HG02938 (cell line): Measurements from ENCODE around the gene PRR19.
A peak's percentile ranks its signal among the peaks of the same experiment; 100 is the strongest.
"Not testable (repeated sequence)": the region's sequence is repeated elsewhere in the genome, so short reads cannot be mapped to it uniquely, and the experiment has no call there.

Source experiments
- ATAC-seq: cut with Tn5 transposase; IDR thresholded peaks from one replicate; pipeline ENCODE4 v1.9.1; 2021; ENCODE audit warnings: mild to moderate bottlenecking, moderate library complexity; ENCODE audit not compliant: unreplicated experiment

The PRR19 gene

DNA sequence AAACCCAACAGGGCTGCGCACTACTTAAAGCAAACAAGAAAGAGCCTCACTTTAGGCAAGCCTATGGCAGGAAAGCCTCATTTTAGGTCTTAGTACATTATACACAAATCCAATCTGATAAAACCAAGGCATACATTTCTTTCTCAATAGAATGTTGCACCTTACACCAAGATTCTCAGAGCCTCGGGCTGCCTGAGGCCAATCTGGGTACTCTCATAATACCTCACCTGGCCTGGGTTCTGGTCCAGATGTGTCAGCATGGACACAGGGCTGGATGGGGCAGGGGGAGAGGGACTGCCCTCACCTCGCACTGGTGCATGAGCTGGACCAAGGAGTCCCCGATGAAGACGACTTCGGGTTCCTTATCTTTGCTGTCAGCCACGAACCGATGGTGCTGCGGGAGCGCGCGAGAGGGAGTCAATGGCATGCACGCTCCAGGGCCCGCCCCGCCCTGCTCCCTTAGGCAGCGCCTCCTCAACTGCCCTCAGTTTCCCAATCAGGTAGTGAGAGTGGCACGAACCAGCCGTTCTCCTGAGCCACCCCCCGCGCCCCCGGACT, at the start of gene PRR19:
TSS of gene PRR19 (plus strand) at position 487 of the 558 bp plus-strand sequence. CDS start 7,453 bp downstream, outside the sequence.
- ATAC-seq, result no peak

DNA sequence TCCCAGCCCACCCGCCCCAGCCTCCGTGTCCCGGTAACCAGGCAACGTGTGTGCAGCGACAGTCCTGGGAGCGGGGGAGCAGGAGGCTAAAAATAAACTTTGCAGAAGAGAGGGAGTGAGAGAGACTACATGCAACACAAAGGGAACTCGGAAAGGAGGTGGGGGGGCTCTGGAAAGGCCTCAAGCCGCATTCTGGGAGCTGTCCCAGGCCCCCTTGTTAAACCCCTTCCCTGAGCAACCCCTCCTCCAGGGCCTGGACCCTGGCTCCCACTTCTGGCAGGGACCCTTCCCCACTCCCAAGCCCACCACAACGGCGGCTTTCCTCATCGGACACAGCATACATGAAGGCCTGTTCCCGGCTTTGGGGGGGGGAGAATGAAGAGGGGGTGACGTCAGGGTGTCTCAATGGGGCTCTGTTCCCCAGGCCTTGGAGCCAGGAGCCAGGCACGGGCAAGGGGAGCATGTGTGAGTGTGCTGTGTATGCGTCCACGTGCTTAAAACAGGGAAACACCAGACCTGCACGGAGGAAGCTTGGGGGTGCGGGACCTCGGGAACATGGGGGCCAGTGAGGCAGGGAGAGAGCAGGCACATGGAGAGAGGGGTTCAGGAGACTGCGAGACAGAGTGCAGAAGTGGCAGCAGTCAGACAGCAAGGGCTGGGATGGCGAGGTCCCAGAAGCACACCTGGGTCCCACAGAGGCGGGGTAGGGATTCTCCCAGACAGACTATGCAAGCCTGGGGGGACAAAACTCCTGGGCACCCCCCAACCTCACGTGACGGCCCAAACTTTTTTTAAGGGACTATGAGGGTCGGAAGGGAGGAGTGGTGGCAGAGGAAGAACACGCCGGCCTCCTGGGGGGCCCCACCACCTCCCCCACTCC, 49.3 kb upstream of the PRR19 start:
- no peak for ATAC-seq

DNA sequence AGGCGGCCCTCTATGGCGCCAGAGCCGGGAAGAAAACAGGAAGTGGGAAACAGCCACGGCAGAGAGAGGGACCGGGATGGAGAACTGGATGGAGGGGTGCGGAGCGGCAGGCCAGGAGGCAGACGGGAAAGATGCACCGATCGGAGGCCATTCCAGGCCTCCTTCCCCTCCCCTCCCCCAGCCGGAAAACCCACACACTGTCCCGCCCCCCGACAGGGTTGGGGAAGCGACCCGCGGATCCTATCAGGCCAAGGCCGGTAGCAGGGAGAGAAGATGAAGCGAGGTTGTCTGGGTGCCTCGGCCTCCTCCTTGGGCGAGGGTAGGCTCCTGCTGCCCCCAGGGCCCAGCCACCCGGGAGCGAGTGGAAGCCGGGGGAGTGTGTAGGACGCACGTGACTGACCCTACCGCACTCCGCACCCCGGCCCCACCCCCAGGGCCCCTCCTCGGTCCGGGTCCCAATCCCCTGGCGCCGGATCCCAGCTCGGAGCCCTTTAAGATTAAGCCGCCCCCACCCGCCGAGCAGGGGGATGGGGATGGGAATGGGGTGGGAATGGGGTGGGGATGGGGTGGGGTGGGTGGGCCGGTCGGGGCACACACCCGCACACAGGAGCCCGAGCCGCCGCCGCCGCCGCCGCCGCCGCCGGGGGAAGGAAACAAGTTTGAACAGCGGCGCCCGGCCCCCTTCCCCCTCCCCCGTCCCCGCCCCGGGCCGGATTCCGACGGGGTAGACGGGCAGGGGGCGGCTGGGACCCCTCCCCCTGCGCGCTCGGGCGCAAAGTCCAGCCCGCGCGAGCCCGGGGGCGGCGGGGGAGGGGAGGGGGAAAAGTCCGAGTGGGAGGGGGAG, 48.5 kb upstream of the PRR19 start:
- ATAC-seq, result no peak

GRCh38 chr19:42254089-42254849, 47.7 kb upstream of the PRR19 start:
- no peak for ATAC-seq

DNA sequence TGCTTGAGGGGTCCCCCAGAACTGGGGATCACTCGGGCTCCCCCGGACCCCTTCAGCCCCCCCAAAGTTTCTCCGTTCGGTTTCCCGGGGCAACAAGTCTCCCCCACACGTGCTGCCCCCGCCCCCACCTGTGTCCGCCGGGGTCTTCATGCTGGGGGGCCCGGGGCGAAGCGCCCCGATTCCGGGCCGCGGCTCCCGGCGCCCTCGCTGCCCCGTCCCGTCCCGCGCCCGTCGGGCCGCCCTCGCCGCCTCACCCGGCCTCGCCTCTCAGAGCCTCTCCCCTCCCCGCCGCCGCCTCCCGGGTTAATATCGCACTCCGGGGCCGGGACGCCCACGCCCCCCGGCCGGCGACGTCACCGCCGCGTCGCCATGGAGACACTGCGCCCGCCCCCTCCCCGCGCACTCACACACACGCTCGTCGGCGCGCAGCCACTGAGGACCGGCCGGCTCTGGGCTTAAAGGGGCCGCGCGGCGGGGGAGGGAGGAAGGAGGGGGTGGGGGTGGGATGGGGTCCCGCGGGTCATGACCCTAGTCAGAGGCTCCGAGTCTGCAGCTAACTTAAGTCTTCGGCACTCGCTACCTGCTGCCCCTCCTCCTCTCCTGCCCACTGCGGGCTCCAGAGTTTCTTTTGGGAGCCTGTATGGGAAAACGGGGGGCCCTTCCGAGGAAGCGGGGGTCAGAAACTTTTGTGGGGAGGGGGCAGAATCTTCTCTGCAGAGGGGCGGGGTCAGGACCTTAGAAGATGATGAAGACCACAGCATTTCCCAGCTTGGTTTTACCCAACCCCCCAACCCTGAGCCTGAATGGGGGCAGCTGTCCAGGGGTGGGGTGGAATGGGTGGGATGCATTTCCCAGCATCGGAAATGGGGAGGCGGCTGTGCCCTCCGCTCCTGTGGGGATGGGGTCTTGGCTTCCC, 46.8 kb upstream of the PRR19 start, which contains the start of gene ERF:
TSS of gene ERF (minus strand) at position 279 of the 916 bp plus-strand sequence. CDS start at position 150, 129 bp downstream.
- ATAC-seq, result peak; percentile 56

DNA sequence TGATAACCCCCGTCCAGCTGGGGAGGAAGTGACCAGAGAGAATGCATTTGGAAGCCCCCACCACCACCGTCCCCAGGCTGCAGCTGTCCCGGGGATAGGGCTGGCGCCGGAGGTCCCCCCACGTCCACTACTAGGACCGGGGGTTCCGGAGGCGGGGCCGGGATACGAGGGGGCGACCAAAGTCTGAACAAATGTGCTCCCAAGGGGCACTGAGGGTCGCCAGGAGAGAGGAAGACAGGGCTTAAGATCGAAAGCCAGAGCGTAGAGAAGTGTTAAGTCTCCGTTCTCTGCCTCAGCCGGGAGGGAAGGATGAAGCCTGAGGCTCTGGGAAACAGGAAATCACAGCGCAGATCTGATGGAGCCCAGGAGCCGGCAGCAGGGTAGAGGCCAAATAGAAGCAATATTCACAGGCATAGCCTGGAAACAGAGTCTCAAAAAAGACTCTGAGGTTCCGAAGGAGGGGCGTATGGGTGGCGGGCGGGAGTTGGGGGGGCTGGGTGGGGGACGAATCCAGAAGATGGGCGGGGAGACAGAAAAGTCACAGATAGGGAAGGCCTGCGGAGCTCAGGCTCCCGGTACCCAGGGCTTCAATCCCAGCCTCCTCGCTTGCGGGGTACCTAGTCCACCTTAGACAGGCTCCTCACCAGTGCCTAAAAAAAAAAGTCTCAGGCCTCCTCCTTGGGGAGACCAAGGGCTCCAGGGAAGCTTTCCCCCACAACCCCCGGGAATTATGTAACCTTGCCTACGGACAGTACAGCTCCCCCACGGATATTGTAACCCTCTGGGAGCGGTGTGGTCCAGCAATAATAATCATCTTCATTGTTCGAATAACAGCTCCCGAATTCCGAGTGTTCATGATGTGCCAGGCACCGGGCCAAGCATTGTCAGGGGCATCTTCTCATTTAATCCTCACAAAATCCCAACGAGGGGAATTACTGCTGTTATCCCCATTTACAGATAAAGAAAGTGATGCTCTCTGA, 45.9 kb upstream of the PRR19 start:
- ATAC-seq, result no peak

DNA sequence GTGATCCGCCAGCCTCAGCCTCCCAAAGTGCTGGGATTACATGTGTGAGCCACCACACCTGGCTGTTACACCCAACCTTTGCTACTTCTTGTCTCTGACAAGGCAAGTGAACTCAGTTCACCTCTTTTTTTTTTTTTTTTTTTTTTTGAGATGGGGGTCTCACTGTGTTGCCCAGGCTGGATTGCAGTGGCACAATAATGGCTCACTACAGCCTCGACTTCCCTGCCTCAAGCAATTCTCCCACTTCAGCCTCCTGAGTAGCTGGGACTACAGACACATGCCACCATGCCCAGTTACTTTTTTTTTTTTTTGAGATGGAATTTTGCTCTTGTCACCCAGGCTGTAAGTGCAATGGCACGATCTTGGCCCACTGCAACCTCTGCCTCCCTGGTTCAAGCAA, 44.1 kb upstream of the PRR19 start:
- ATAC-seq, result not testable (repeated sequence)

DNA sequence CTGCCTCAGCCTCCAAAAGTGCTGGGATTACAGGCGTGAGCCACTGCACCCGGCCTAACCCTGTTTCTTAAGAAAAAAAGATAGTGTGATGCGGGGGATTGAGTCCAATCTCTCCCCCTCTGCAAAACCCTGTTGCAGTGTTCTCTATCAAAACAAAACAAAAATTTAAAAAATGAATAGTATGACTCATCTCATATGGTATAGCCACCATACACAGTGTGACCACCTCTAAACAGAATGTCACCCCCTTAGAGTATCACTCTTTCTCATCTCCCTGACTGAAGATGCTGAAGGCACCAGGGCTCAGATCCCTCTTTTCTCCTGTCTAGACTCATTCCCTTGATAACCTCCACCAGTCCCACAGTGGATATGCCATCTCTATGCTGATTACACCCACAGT, 40.2 kb upstream of the PRR19 start:
- no peak for ATAC-seq

DNA sequence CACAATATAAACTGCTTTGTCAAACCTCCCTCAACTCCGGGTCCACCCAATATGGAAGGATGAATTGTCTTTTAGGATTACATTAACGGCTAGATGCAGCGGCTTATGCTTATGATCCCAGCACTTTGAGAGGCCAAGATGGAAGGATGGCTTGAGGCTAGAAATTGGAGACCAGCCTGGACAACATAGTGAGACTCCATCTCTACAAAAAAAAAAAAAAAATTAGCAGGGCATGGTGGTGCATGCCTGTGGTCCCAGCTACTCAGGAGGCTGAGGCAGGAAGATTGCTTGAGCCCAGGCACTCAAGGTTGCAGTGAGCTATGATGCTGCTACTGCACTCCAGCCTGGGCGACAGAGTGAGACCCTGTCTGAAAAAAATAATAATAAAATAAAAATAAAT, 35.8 kb upstream of the PRR19 start:
- ATAC-seq, result not testable (repeated sequence)

GRCh38 chr19:42266928-42267603, 34.9 kb upstream of the PRR19 start:
- not testable (repeated sequence) for ATAC-seq

DNA sequence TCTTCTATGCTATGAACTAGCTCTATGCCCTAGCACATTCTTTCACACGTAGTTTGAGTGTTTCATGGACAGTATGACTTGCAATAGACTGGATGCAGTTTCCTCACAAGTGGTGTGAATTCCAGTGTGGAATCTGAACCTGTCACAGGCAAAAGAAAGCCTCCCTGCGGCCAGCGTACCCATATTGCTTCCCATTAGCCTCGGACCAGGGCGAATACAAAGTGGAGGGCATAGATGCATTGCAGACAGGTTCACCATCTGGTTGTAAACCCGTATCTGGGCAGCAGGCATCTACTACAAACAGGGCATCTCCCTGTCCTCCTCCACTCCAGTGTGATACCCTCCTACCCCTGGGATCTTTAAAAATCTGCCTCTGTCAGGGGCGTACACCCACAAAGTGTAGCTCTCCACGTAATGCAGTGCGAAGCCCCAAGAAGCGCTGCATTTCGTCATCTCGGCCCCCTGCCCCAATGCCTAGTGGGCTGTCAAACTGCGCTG, 34.2 kb upstream of the PRR19 start:
- ATAC-seq, result no peak

GRCh38 chr19:42268142-42268703, 33.7 kb upstream of the PRR19 start:
- ATAC-seq, result peak; percentile 50

DNA sequence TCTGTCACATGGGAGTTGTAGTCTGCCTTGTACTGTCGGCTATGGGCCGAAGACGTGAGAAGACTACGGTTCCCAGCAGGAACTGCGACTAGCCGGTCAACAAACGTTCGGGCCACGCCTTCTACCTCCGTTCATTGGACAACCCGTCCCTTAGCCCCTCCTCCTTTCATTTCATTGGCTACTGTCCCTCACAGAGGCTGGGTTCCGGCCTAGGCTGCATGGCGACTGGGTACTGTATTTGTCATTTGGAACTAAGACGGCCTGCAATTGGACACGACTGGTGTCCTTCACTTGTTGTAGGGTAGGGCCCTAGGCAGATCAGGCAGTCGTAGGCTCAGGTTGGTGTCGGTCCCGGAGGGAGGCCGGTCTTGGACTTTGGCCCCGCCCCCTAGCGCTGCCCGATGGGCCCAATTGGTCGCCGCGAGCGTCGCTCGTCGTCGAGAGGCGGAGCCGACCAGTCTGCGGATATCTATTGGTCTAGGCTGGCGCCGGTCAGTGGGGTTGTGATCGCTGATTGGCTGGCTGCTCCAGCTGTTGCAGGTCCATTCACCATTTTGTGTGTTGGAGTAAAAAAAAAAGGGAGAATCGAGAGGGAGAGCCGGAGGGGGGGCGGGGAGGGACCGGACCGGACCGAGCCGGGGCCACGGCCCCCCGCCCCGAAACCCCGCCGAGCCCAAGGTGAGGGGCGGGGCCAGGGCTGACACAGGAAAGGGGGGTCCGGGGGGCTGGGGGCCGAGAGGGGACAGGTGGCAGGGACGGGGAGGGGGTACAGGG, 33.0 kb upstream of the PRR19 start, which contains the start of gene CIC:
TSS of gene CIC (plus strand) at position 549 of the 774 bp plus-strand sequence. CDS start 2,532 bp downstream, outside the sequence.
- peak; percentile 77 for ATAC-seq

DNA sequence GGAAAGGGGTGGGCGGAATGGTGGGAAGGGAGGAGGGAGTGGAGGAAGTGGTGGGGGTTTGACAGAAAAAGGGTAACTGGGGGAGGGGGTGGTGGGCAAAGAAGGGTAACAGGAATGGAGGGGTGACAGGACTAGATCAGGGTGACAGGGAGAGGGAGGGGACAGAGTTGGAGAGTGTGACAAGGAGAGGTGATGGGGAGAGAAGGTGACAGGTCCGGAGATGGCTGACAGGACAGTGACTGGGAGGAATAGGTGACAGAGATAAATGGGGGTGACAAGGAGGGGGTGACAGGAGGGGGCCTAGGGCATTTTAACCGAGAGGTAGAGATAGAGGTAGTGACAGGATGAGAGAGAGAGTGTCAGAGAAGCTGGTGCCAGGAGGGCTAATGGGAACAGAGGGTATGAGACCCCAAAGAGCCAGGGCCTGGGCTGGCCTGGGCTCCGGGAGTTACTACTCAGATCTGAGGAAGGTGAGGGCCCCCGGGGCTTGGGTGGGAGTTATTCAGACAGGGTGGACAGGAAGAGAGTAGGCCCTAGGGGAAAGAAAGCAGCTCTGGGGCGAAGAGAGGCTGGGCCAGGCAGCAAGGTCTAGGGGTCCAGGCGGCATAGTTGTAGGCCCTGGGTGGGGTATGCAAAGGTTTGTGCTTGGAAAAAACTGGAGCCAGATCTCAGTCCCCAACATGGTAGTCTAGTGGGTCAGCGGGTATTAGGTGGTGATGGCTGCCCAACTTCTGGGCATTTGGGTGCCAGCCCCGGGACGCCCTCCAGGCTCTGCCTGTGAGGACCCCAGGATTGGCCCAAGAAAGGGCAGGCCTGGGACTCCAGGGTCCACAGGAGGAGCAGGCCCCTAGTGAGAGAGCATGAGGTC, 32.2 kb upstream of the PRR19 start:
- ATAC-seq, result no peak

DNA sequence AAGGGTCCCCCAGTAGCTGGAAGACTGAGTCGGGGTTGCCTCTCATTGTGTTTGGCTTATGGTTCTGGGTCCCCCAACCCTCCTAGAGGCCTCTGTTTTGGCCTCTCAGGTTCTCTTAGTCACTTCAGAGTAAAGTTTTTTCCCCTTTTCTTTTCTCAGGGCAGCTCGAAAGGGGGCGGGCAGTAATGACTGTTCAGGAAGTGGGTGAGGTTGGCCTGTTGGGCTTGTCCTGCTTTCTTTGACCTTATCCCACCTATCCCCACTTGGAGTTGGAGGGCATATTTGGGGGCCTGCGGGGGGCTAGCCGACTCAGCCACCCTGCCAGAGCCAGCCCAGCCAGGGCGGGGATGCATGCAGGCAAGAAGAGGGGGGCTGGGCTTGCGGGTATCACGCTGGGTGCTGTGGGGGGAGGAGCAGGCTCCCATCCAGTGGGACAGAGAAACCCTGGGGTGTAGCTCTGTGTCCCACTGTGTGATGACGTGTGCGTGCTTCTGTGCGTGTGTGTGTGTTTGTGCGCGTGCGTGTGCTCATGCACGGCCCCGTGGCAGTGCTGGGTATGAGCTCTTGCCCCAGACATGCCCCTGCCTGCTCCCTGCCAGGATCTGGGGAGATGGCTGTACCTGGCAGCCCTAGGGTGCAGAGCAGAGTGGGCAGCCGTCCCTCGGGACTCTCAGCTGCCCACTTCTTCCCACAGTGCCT, 31.4 kb upstream of the PRR19 start:
- ATAC-seq, result no peak
